Measurements from ENCODE around the gene MT4.

GRCh38 chr16:56554441-56554840 lies 10.4 kb upstream of the MT4 start:
- no peak for TF ChIP-seq PRDM15 (CRISPR knock-in tag; IDR thresholded peaks at IDR 0.05)
- no peak for TF ChIP-seq KAT7 (CRISPR knock-in tag; IDR thresholded peaks at IDR 0.05; ENCODE audit: borderline replicate concordance)
- no peak for TF ChIP-seq CTCF (IDR thresholded peaks at IDR 0.05)
- no peak for TF ChIP-seq USF2 (CRISPR knock-in tag; IDR thresholded peaks at IDR 0.05)
- TF ChIP-seq JUN (CRISPR knock-in tag; IDR thresholded peaks at IDR 0.05): no peak
- TF ChIP-seq E2F1 (CRISPR knock-in tag; IDR thresholded peaks at IDR 0.05): no peak

Measured in WTC11 (cell line).